AG08395 (cell line): ENCODE data around the gene RAB5IF.
"Not testable (repeated sequence)": the region's sequence is repeated elsewhere in the genome, so short reads cannot be mapped to it uniquely, and the experiment has no call there.

ENCODE experiments used
- DNase-seq: peaks from one replicate; pipeline ENCODE4 v3.0.0; 2012; ENCODE audit warnings: mixed read lengths, low spot score

RAB5IF gene

GRCh38 chr20:36629719-36630681 lies 24.4 kb downstream of the RAB5IF start:
- no peak for DNase-seq

- no peak for DNase-seq
Observed at GRCh38 chr20:36631646-36632045, 26.1 kb downstream of the RAB5IF start.

GRCh38 chr20:36632147-36632486 lies 26.5 kb downstream of the RAB5IF start:
- no peak for DNase-seq

GRCh38 chr20:36632487-36633284 lies 27.1 kb downstream of the RAB5IF start:
- DNase-seq = no peak

GRCh38 chr20:36633285-36633772 lies 27.8 kb downstream of the RAB5IF start:
- DNase-seq = no peak

GRCh38 chr20:36634342-36634741 lies 28.8 kb downstream of the RAB5IF start:
- DNase-seq = no peak

GRCh38 chr20:36638876-36639400 lies 33.4 kb downstream of the RAB5IF start:
- DNase-seq = not testable (repeated sequence)

GRCh38 chr20:36641506-36641843 lies 35.9 kb downstream of the RAB5IF start:
- DNase-seq = no peak

GRCh38 chr20:36642136-36642535 lies 36.6 kb downstream of the RAB5IF start:
- no peak for DNase-seq

- no peak for DNase-seq
Observed at GRCh38 chr20:36644032-36644705, 38.6 kb downstream of the RAB5IF start.

GRCh38 chr20:36644706-36645095 lies 39.1 kb downstream of the RAB5IF start:
- DNase-seq = peak; percentile 25

GRCh38 chr20:36645353-36645752 lies 39.8 kb downstream of the RAB5IF start:
- DNase-seq = no peak

GRCh38 chr20:36645998-36646397 lies 40.4 kb downstream of the RAB5IF start, which contains the start of gene SLA2:
SLA2 (minus strand) TSS chr20:36646196; CDS start chr20:36641335, 4,861 bp downstream.
- no peak for DNase-seq

GRCh38 chr20:36646678-36647077 lies 41.1 kb downstream of the RAB5IF start:
- DNase-seq = no peak

GRCh38 chr20:36647196-36648121 lies 41.9 kb downstream of the RAB5IF start:
- DNase-seq = no peak

GRCh38 chr20:36653456-36653855 lies 47.9 kb downstream of the RAB5IF start:
- no peak for DNase-seq

GRCh38 chr20:36654506-36654905 lies 48.9 kb downstream of the RAB5IF start:
- DNase-seq = no peak

- DNase-seq = no peak
Observed at GRCh38 chr20:36655004-36655403, 49.4 kb downstream of the RAB5IF start.

GRCh38 chr20:36656733-36657132 lies 51.2 kb downstream of the RAB5IF start:
- DNase-seq = no peak

- no peak for DNase-seq
Observed at GRCh38 chr20:36658300-36658699, 52.7 kb downstream of the RAB5IF start.
